ENCODE measurements around the gene GPR179. TPM values are rescaled to one million over a fixed set of nuclear protein-coding genes. Genes with fewer than 3 reads are reported as not detected.

Gene GPR179, protein sequence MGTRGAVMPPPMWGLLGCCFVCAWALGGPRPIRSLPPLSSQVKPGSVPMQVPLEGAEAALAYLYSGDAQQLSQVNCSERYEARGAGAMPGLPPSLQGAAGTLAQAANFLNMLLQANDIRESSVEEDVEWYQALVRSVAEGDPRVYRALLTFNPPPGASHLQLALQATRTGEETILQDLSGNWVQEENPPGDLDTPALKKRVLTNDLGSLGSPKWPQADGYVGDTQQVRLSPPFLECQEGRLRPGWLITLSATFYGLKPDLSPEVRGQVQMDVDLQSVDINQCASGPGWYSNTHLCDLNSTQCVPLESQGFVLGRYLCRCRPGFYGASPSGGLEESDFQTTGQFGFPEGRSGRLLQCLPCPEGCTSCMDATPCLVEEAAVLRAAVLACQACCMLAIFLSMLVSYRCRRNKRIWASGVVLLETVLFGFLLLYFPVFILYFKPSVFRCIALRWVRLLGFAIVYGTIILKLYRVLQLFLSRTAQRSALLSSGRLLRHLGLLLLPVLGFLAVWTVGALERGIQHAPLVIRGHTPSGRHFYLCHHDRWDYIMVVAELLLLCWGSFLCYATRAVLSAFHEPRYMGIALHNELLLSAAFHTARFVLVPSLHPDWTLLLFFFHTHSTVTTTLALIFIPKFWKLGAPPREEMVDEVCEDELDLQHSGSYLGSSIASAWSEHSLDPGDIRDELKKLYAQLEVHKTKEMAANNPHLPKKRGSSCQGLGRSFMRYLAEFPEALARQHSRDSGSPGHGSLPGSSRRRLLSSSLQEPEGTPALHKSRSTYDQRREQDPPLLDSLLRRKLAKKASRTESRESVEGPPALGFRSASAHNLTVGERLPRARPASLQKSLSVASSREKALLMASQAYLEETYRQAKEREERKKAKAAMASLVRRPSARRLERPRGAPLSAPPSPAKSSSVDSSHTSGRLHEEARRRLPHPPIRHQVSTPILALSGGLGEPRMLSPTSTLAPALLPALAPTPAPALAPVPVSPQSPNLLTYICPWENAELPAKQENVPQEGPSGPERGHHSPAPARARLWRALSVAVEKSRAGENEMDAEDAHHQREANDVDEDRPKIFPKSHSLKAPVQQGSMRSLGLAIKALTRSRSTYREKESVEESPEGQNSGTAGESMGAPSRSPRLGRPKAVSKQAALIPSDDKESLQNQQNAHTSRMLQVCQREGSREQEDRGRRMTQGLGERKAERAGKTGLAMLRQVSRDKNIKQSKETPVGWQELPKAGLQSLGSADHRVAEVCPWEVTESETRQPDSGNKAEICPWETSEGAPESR (N-terminal part only)
- under 1 TPM in 1 of 2 donors, not detected in 1; 0.42 TPM for total RNA-seq

DNA sequence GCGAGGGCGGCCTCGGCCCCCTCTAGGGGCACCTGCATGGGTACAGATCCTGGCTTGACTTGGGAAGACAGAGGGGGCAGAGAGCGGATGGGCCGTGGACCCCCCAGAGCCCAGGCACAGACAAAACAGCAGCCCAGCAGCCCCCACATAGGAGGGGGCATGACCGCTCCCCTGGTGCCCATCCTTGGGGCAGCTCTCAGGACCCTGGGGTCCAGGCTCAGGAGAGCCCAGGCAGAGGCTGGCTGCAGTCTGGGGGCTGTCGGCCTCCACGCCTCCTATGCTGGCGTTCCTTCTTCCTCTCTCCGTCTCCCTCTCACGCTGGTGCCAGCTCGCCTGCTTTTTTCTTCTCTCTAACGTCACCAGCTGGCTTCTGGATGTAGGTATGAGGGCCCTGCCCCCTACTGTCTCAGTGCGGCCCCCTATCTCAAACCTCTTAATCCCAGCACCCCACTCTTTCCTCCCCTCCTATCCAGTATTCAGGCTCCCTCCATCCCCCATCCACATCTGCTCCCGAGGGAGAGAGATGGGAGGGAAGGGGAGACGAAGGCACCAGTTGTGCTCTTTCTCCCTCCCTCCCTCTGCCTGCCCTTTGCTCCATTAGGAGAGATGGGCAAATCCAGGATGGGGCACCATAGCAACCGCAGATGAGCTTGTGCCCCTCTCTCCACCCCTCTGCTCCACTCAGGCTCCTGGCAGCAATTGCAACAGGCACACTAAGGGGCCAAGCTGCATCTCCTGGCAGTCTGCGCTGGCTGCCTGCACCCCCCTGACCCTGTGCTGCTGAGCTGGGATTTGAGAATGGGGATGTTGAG lies at the start of gene GPR179:
GPR179 (minus strand) TSS at position 349 of the 812 bp plus-strand sequence; CDS start at position 182, 167 bp downstream.
- Histone ChIP-seq H3K4me1 (ENCODE audit: control insufficient read depth in 1 of 2, low read depth in 2 of 2) (no peaks in the 10 kb centered on the region), H3K27me3 (replicated peaks; ENCODE audit: insufficient read depth) (no peaks in the 10 kb centered on the region), H3K9me3 (no peaks in the 10 kb centered on the region), H3K4me3 (no peak within 1 kb of the TSS), H3K36me3 (no peaks in the 10 kb centered on the region), H3K27ac (no peak within 1 kb of the TSS)
- no peak for TF ChIP-seq CTCF (IDR thresholded peaks at IDR 0.05)
- no peak for DNase-seq (ENCODE audit: low spot score)
- no peak for ATAC-seq (ENCODE audit: insufficient number of reproducible peaks, low FRiP score, low read depth)

DNA sequence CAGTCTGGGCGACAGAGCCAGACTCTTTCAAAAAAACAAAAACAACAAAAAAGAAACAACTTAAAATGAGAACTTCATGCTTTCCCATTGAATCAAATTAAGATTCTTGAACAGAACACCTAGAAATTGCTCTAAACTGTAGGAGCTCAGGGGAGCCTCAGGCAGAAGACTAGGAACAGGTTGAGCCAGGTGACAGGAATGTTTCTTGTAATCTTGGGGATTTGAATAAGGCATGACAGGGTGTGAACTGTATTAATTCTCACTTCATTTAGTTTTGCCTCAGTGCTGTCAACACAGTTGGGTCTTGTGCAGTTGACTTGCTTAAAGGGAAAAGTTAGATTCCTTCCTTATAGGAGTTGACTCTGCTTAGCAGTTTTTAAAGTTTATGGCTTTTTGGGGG lies 35.7 kb upstream of the GPR179 start:
- Histone ChIP-seq H3K27me3 (replicated peaks; ENCODE audit: insufficient read depth) (no peaks in the 10 kb centered on the region), H3K9me3 (no peaks in the 10 kb centered on the region), H3K27ac (no peak overlapping the region), H3K36me3 (peaks cover 17% of the 10 kb centered on the region), H3K4me3 (no peak overlapping the region), H3K4me1 (ENCODE audit: control insufficient read depth in 1 of 2, low read depth in 2 of 2) (no peaks in the 10 kb centered on the region)
- no peak for DNase-seq (ENCODE audit: low spot score)
- TF ChIP-seq CTCF (IDR thresholded peaks at IDR 0.05): no peak
- ATAC-seq (ENCODE audit: insufficient number of reproducible peaks, low FRiP score, low read depth): no peak

GRCh38 chr17:38369124-38369886 lies 25.5 kb upstream of the GPR179 start:
- Histone ChIP-seq H3K4me3 (no peak overlapping the region), H3K4me1 (ENCODE audit: control insufficient read depth in 1 of 2, low read depth in 2 of 2) (no peaks in the 10 kb centered on the region), H3K9me3 (no peaks in the 10 kb centered on the region), H3K27me3 (replicated peaks; ENCODE audit: insufficient read depth) (no peaks in the 10 kb centered on the region), H3K27ac (no peak overlapping the region), H3K36me3 (peaks cover 40% of the 10 kb centered on the region)
- TF ChIP-seq CTCF (IDR thresholded peaks at IDR 0.05): no peak
- ATAC-seq (ENCODE audit: insufficient number of reproducible peaks, low FRiP score, low read depth): no peak
- DNase-seq (ENCODE audit: low spot score): no peak

GRCh38 chr17:38364741-38365140 lies 21.0 kb upstream of the GPR179 start:
- DNase-seq (ENCODE audit: low spot score): no peak
- no peak for ATAC-seq (ENCODE audit: insufficient number of reproducible peaks, low FRiP score, low read depth)
- no peaks in the 10 kb centered on the region for H3K9me3 ChIP-seq
- H3K27me3 ChIP-seq (replicated peaks; ENCODE audit: insufficient read depth): no peaks in the 10 kb centered on the region
- H3K27ac ChIP-seq: no peak overlapping the region
- no peak for TF ChIP-seq CTCF (IDR thresholded peaks at IDR 0.05)
- peaks cover 26% of the 10 kb centered on the region for H3K36me3 ChIP-seq
- no peak overlapping the region for H3K4me3 ChIP-seq
- no peaks in the 10 kb centered on the region for H3K4me1 ChIP-seq (ENCODE audit: control insufficient read depth in 1 of 2, low read depth in 2 of 2)
